Left lung (tissue), 10 donors: Measurements from ENCODE around the gene TNFAIP3. TPM values are rescaled to one million over a fixed set of nuclear protein-coding genes. Genes with fewer than 3 reads are reported as not detected.

ENCODE experiments used
- ATAC-seq: fragments of 200-7000 bp; cut with Tn5 transposase; one replicate; pipeline ENCODE4 v1.9.1; 2020; ENCODE audit warnings: moderate library complexity
- DNase-seq, 4 donors: peaks; one replicate each; pipeline ENCODE4 v3.0.0-alpha.2; 2013 to 2020
- H3K27ac ChIP-seq, 2 donors: fragments of 200-600 bp; sonication (generic) in 1 of 2; one replicate each; pipeline versions ENCODE4 v1.5.0 to v1.8.0; 2020 to 2021
- H3K27me3 ChIP-seq, 2 donors: fragments of 200-600 bp; sonication (generic) in 1 of 2; one replicate each; pipeline versions ENCODE4 v1.5.0 to v1.8.0; 2020 to 2021
- H3K36me3 ChIP-seq, 2 donors: fragments of 200-600 bp; sonication (generic) in 1 of 2; one replicate each; pipeline versions ENCODE4 v1.5.0 to v1.8.0; 2020 to 2021
- H3K4me1 ChIP-seq, 2 donors: fragments of 200-600 bp; one replicate each; pipeline ENCODE4 v1.8.0; 2021
- H3K4me3 ChIP-seq, 2 donors: fragments of 200-600 bp; sonication (generic) in 1 of 2; one replicate each; pipeline versions ENCODE4 v1.5.0 to v1.8.0; 2020 to 2021; ENCODE audit warnings: mild to moderate bottlenecking in 1 of 2
- H3K9me3 ChIP-seq, 2 donors: fragments of 200-600 bp; sonication (generic) in 1 of 2; one replicate each; pipeline versions ENCODE4 v1.5.0 to v1.8.0; 2020 to 2021
- intact Hi-C, 2 donors: fragments of 100-400 bp; cut with DNase I; formaldehyde crosslinking; loops; one replicate each; pipeline versions ENCODE4 v1.11.2 to v1.14.2; 2022
- polyA plus RNA-seq, 6 donors: library from polyadenylated mRNA; unstranded; fragments of 120-200 nt; gene quantifications; one replicate each; pipeline ENCODE4 v1.2.1, GENCODE V29; 2013; ENCODE audit not compliant: insufficient read length in 6 of 6
- total RNA-seq, 2 donors: library from RNA; stranded (reverse); fragmentation: NEBNext Ultra II Directional; extraction: Animal tissue kit (Norgen Biotek cat#: 25700); gene quantifications; one replicate each; pipeline ENCODE4 v1.2.1, GENCODE V29; 2021
- TF ChIP-seq, protein P1 (sequence below), 2 donors: fragments of 200-600 bp; sonication (generic) in 1 of 2; IDR thresholded peaks; one replicate each; pipeline versions ENCODE4 v1.5.0 to v1.8.0; 2021; ENCODE audit warnings: antibody characterized with exemption in 2 of 2
- donor health status: DM: no; HTN: yes; CAD: no.
- donor health status: DM: no; HTN: no; CAD: no.

Gene TNFAIP3
- total and polyA plus RNA-seq, 8 donors = 14.6 to 102 (median 17.2) TPM

- no peak for ATAC-seq
- H3K27ac ChIP-seq = no peak overlapping the region
- DNase-seq = no peak
- no peak overlapping the region for H3K4me3 ChIP-seq
- TF ChIP-seq, protein P1, sequence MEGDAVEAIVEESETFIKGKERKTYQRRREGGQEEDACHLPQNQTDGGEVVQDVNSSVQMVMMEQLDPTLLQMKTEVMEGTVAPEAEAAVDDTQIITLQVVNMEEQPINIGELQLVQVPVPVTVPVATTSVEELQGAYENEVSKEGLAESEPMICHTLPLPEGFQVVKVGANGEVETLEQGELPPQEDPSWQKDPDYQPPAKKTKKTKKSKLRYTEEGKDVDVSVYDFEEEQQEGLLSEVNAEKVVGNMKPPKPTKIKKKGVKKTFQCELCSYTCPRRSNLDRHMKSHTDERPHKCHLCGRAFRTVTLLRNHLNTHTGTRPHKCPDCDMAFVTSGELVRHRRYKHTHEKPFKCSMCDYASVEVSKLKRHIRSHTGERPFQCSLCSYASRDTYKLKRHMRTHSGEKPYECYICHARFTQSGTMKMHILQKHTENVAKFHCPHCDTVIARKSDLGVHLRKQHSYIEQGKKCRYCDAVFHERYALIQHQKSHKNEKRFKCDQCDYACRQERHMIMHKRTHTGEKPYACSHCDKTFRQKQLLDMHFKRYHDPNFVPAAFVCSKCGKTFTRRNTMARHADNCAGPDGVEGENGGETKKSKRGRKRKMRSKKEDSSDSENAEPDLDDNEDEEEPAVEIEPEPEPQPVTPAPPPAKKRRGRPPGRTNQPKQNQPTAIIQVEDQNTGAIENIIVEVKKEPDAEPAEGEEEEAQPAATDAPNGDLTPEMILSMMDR (IDR thresholded peaks at IDR 0.05) = no peak
- no peaks in the 10 kb centered on the region for H3K9me3 ChIP-seq
- no peaks in the 10 kb centered on the region for H3K27me3 ChIP-seq
- H3K4me1 ChIP-seq = peaks cover 10 to 14% of the 10 kb centered on the region in 2 donors
- intact Hi-C loops = no loop called here
- H3K36me3 ChIP-seq = no peaks in the 10 kb centered on the region
Measured at GRCh38 chr6:137921823-137922222, 54.8 kb downstream of the TNFAIP3 start.

- Histone ChIP-seq H3K4me3 (no peak overlapping the region), H3K4me1 (peaks cover 10 to 36% of the 10 kb centered on the region in 2 donors), H3K9me3 (no peaks in the 10 kb centered on the region), H3K36me3 (no peaks in the 10 kb centered on the region), H3K27me3 (no peaks in the 10 kb centered on the region), H3K27ac (no peak overlapping the region)
- no peak for DNase-seq
- TF ChIP-seq, protein P1 (IDR thresholded peaks at IDR 0.05) = no peak
- intact Hi-C loops = no loop called here
- ATAC-seq = no peak
Measured at GRCh38 chr6:137923866-137924653, 57.0 kb downstream of the TNFAIP3 start.

DNA sequence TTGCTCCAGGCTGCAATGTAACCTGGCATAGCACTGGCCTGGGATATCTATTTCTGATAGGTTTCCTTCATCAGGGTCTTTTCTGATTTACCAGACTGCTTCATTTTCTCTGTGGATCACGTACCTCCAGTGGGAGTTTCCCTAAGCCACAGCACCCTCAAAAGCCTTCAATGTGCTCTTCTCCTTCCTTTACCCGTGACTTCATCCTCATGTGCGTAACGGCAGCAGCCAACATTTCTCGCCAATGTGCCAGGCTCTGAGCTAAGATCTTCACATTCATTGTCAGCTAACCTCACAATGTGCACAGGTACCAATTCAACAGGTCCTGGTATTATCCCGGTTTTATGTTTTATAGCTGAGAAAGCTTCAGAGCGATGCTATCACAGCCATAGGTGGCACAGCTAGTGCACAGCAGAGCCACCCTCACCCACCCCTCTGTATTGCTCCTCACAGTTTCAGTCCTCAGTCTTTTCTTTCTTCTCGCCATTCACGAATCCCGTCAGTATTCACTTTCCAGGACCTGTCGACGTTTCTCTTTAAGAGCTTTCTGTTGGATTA is 58.2 kb downstream of the TNFAIP3 start:
- Histone ChIP-seq H3K4me1 (peaks cover 10 to 36% of the 10 kb centered on the region in 2 donors), H3K9me3 (no peaks in the 10 kb centered on the region), H3K36me3 (no peaks in the 10 kb centered on the region), H3K27me3 (no peaks in the 10 kb centered on the region), H3K27ac (no peak overlapping the region), H3K4me3 (no peak overlapping the region)
- TF ChIP-seq, protein P1 (IDR thresholded peaks at IDR 0.05) = no peak
- intact Hi-C loops = no loop called here
- DNase-seq (no peak), ATAC-seq (no peak)

DNA sequence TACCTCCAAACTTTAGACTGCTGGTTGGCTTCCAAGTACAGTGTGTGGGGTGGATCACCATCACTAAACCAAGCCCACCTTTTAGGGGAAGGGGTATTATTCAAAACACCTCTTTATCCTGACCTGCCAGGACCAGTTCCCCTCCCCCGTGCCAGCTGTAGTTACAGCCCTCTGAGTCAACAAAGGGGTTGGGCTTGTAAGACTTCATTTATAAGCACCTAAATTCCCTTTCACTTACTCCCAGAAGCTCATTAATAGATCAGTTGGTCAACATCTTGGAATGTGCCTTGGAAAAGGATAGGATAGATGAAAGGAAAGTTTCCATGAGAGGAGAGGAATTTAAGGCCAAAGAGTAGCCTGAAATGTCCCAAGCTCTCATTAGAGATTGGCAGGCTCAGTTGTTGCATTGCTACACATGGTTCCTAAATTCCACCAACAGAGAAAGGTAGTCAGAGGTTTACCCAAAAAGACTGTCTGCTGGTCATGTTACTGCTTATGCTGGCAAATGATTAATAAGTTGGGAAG is 59.2 kb downstream of the TNFAIP3 start:
- ATAC-seq (peak; percentile 73), DNase-seq (peak in 1 of 4 donors; percentile 41)
- H3K4me1 ChIP-seq = peaks cover 10 to 36% of the 10 kb centered on the region in 2 donors
- no peaks in the 10 kb centered on the region for H3K9me3 ChIP-seq
- no peaks in the 10 kb centered on the region for H3K36me3 ChIP-seq
- no peaks in the 10 kb centered on the region for H3K27me3 ChIP-seq
- H3K27ac ChIP-seq = no peak overlapping the region
- H3K4me3 ChIP-seq = no peak overlapping the region
- intact Hi-C loops = no loop called here
- TF ChIP-seq, protein P1 (IDR thresholded peaks at IDR 0.05) = no peak

- Histone ChIP-seq H3K9me3 (no peaks in the 10 kb centered on the region), H3K4me1 (peaks cover 10 to 36% of the 10 kb centered on the region in 2 donors), H3K27ac (no peak overlapping the region), H3K4me3 (no peak overlapping the region), H3K27me3 (no peaks in the 10 kb centered on the region), H3K36me3 (no peaks in the 10 kb centered on the region)
- intact Hi-C loops = no loop called here
- ATAC-seq = no peak
- DNase-seq = no peak
- TF ChIP-seq, protein P1 (IDR thresholded peaks at IDR 0.05) = no peak
Measured at GRCh38 chr6:137926985-137927384, 59.9 kb downstream of the TNFAIP3 start.
